NCI-H2171 (cell line): Measurements from ENCODE around the gene RAB11B.
"Not testable (repeated sequence)": the region's sequence is repeated elsewhere in the genome, so short reads cannot be mapped to it uniquely, and the experiment has no call there.

Experiments used
- DNase-seq: peaks from one replicate; lab custom pipeline; 2025; lab: John Stamatoyannopoulos, UW

The RAB11B gene

GRCh38 chr19:8370176-8371010 is 19.8 kb upstream of the RAB11B start:
- DNase-seq, result no peak

- DNase-seq, result no peak
Measured at GRCh38 chr19:8371011-8371804, 19.0 kb upstream of the RAB11B start.

DNA sequence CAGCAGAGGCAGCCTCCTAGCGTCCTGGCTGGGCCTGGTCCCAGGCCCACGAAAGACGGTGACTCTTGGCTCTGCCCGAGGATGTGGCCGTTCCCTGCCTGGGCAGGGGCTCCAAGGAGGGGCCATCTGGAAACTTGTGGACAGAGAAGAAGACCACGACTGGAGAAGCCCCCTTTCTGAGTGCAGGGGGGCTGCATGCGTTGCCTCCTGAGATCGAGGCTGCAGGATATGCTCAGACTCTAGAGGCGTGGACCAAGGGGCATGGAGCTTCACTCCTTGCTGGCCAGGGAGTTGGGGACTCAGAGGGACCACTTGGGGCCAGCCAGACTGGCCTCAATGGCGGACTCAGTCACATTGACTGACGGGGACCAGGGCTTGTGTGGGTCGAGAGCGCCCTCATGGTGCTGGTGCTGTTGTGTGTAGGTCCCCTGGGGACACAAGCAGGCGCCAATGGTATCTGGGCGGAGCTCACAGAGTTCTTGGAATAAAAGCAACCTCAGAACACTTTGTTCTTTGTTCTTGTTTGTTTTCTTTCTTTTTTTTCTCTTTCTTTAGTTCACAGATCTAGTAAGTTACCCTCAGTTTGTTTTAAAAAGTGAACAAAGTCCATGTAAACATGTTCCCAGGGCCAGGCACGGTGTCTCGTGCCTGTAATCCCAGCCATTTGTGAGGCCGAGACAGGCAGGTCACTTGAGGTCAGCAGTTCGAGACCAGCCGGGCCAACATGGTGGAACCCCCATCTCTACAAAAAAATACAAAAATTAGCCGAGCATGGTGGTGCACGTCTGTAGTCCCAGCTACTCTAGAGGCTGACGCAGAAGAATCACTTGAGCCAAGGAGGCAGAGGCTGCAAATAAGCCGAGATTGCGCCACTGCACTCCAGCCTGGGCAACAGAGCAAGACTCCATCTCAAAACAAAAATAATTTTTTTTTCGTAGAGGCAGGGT is 16.0 kb upstream of the RAB11B start:
- DNase-seq, result no peak

DNA sequence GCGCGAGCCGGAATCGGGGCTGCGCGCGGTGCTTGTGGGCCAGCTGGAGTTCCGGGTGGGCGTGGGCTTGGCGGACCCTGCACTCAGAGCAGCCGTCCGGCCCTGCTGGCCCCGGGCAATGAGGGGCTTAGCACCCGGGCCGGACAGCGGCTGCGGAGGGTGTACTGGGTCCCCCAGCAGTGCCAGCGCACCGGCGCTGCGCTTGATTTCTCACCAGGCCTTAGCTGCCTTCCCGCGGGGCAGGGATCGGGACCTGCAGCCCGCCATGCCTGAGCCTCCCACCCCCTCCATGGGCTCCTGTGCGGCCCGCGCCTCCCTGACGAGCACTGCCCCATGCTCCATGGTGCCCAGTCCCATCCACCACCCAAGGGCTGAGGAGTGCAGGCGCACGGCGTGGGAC is 14.4 kb upstream of the RAB11B start:
- DNase-seq, result not testable (repeated sequence)

- DNase-seq, result not testable (repeated sequence)
Measured at GRCh38 chr19:8376373-8376974, 13.7 kb upstream of the RAB11B start.

- no peak for DNase-seq
Measured at GRCh38 chr19:8377598-8377997, 12.6 kb upstream of the RAB11B start.

DNA sequence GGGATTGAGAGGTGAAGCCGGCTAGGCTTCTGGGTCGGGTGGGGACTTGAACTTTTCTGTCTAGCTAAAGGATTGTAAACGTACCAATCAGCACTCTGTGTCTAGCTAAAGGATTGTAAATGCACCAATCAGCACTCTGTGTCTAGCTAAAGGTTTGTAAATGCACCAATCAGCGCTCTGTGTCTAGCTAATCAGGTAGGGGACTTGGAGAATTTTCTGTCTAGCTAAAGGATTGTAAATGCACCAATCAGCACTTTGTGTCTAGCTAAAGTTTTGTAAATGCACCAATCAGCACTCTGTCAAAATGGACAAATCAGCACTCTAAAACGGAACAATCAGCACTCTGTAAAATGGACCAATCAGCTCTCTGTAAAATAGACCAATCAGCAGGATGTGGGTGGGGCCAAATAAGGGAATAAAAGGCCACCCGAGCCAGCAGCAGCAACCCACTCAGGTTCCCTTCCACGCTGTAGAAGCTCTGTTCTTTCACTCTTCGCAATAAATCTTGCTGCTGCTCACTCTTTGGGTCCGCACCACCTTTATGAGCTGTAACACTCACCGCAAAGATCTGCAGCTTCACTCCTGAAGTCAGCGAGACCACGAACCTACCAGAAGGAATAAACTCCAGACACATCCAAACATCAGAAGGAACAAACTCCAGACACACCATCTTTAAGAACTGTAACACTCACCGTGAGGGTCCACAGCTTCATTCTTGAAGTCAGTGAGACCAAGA is 10.8 kb upstream of the RAB11B start:
- DNase-seq, result not testable (repeated sequence)

DNA sequence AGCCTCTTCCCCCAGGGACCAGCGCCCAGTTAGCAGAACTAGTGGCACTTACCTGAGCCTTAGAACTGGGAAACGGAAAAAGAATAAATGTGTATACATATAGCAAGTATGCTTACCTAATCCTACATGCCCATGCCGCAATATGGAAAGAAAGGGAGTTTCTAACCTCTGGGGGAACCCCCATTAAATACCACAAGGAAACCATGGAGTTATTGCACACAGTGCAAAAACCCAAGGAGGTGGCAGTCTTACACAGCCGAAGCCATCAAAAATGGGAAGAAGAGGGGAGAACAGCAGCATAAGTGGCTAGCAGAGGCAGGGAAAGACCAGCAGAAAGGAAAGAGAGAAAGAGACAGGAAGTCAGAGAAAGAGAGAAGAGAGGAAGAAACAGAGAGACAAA is 5.6 kb upstream of the RAB11B start:
- DNase-seq, result not testable (repeated sequence)

DNA sequence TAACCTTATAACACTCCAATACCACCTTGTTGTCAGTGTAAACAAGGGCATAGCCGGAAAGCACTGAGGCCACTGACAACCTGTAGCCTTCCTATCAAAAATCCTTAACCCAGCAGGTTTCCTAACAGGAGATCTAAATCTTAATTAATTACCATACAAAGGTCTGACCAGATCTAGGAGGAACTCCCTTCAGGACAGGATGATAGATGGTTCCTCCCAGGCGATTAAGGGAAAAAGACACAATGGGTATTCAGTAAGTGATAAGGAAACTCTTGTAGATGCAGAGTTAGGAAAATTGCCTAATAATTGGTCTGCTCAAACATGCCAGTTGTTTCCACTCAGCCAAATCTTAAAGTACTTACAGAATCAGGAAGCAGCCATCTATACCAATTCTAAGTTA is 5.1 kb upstream of the RAB11B start:
- DNase-seq, result not testable (repeated sequence)

DNA sequence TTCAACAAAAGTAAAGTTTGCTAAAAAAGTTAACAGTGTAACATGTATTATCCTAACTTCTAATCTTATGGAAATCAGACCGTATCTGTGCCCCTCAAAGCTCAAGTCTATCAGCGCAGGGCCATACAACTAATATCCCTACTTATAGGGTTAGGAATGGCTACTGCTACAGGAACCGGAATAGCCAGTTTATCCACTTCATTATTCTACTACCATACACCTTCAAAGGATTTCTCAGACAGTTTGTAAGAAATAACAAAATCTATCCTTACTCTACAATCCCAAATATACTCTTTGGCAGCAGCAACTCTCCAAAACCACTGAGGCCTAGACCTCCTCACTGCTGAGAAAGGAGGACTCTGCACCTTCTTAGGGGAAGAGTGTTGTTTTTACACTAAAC is 4.6 kb upstream of the RAB11B start:
- not testable (repeated sequence) for DNase-seq

GRCh38 chr19:8386419-8386818 is 3.7 kb upstream of the RAB11B start:
- DNase-seq, result not testable (repeated sequence)

DNA sequence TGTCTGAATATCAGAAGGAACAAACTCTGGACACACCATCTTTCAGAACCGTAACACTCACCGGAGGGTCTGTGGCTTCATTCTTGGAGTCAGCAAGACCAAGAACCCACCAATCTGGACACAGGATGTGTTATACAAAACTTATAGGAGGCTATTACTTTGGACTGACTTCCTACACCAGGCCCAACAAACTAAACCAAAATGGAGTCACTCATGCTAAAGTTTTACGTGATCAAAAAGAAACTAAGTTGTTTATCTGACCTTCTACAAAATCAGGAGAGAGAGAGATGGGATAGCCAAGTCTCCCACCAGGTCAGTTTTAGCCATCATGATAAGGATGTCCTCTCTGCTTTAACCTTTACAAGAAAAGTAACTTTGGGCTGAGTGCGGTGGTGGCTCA is 3.2 kb upstream of the RAB11B start:
- DNase-seq, result no peak

GRCh38 chr19:8387688-8388611 is 2.2 kb upstream of the RAB11B start:
- no peak for DNase-seq

DNA sequence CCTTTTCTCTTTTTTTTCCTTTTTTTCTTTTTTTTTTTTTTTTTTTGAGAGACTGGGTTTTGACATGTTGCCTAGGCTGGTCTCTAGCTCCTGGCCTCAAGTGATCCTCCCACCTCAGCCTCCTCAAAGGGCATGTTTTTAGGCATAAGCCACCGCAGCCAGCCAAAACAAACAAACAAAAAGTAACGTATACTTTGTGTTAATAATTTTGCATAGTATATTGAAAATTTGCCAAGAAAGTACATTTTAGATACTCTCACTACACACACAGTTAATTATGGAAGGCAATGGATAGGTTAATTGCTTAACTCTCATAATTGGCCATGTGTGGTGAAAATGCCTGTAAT is 1.6 kb upstream of the RAB11B start:
- DNase-seq, result no peak

DNA sequence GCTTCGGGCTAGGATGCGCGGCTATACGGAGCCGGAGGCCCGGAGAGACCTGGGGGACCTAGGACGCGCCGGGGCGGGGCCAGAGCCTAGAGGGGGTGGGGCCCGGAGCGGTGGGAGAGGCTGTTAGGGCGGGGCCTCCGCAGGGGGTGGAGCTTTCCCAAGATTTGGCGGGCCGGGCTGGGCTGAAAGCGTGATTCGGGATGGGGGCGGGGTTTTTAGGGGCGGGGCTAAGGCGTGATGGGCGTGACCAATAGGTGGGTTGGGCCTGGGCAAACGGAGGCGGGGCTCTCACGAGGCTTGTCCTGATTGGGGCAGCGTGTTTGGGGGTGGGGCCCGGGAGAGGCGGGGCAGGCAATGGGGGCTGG is 439 bp downstream of the RAB11B start:
- DNase-seq, result peak; percentile 85

GRCh38 chr19:8391198-8392016 is 1.2 kb downstream of the RAB11B start:
- no peak for DNase-seq

GRCh38 chr19:8392017-8392591 is 1.9 kb downstream of the RAB11B start:
- DNase-seq, result no peak

- no peak for DNase-seq
Measured at GRCh38 chr19:8393192-8393870, 3.2 kb downstream of the RAB11B start.
